Thyroid gland (tissue), 4 donors: ENCODE measurements around the gene GP1BA. TPM values are rescaled to one million over a fixed set of nuclear protein-coding genes. Genes with fewer than 3 reads are reported as not detected.

Experiments used
- DNase-seq, 2 donors: peaks; one replicate each; pipeline ENCODE4 v3.0.0-alpha.2; 2019
- H3K27ac ChIP-seq, 3 donors: fragments of 200-600 bp; sonication (generic); 1 replicate in 2 of 3; 2 replicates in 1 of 3; pipeline ENCODE4 v1.5.1; 2016 to 2019; ENCODE audit warnings: mild to moderate bottlenecking in 1 of 3, moderate library complexity in 1 of 3
- H3K27me3 ChIP-seq: fragments of 200-600 bp; sonication (generic); one replicate; pipeline ENCODE4 v1.5.1; 2019
- H3K36me3 ChIP-seq, 2 donors: fragments of 200-600 bp; sonication (generic); one replicate each; pipeline ENCODE4 v1.5.1; 2016 to 2019
- H3K4me1 ChIP-seq, 2 donors: fragments of 200-600 bp; sonication (generic); one replicate each; pipeline ENCODE4 v1.5.1; 2017 to 2019
- H3K4me3 ChIP-seq, 3 donors: fragments of 200-600 bp; sonication (generic); replicated peaks in 1 of 3; 1 replicate in 2 of 3; 2 replicates in 1 of 3; pipeline ENCODE4 v1.5.1; 2016; ENCODE audit warnings: mild to moderate bottlenecking in 1 of 3
- H3K9me3 ChIP-seq: fragments of 200-600 bp; sonication (generic); one replicate; pipeline ENCODE4 v1.5.1; 2017
- POLR2A ChIP-seq, 2 donors: fragments of 450-650 bp; IDR thresholded peaks; one replicate each; pipeline ENCODE4 v1.6.1; 2017; ENCODE audit warnings: antibody characterized with exemption in 2 of 2, mild to moderate bottlenecking in 2 of 2, moderate library complexity in 1 of 2
- WGBS, 2 donors: methylation state at CpG; one replicate each; pipeline ENCODE4 v1.1.5; 2017; 5-methylcytosine and 5-hydroxymethylcytosine counted together
- intact Hi-C: fragments of 100-400 bp; cut with DNase I; formaldehyde crosslinking; loops from one replicate; pipeline ENCODE4 v1.15.1; 2023
- total RNA-seq, 4 donors: library from RNA; depleted of rRNA; stranded (reverse); fragments of >200 nt; gene quantifications; one replicate each; pipeline ENCODE4 v1.2.3, GENCODE V29; 2016
- TF ChIP-seq, protein P1 (sequence below), 6 experiments: fragments of 200-600 bp in 3 of 6; fragments of 450-650 bp in 3 of 6; sonication (generic) in 3 of 6; IDR thresholded peaks; one replicate each; pipeline ENCODE4 v1.5.1; 2016 to 2019; ENCODE audit warnings: antibody characterized with exemption in 6 of 6, mild to moderate bottlenecking in 2 of 6, inconsistent platforms in 1 of 6, moderate library complexity in 1 of 6

The GP1BA gene
- total RNA-seq, 4 donors from 2014 or later: not detected

DNA sequence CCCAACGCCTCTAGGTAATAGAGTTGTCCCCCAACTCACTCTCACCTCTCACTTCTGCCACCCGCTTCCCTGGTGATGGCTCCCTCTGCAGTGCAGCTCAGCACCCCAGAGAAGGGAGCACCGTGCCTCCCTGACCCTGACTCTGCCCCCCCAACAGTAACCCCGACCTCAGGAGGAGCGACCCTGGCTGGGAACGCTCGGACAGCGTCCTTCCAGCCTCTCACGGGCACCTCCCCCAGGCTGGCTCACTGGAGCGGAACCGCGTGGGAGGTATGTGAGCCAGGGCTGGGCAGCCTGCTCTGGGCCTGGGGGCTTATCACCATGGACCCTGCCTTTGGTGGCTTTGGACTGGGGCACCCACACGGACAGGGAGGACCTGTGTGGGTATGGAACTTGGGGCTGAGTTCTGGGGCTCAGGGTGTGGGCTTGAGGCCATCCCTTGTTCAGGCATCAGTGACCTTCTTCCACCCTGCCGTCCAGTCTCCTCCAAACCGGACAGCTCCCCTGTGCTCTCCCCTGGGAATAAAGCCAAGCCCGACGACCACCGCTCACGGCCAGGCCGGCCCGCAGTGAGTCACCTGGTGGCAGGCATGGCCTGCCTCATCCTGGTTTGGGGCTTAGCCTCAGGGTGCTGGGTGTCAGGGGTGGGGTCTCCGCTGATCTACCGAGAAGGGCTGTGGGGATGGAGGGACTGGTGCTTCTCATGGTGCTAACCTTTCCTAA is 39.4 kb upstream of the GP1BA start:
- 83 to 84% methylated on average over 18 to 23 of the region's 23 CpGs for WGBS, 2 donors
- no peak overlapping the region for H3K27ac ChIP-seq
- H3K27me3 ChIP-seq: no peaks in the 10 kb centered on the region
- H3K4me3 ChIP-seq: no peak overlapping the region
- peaks cover 62 to 64% of the 10 kb centered on the region in 2 donors for H3K36me3 ChIP-seq
- H3K9me3 ChIP-seq: no peaks in the 10 kb centered on the region
- intact Hi-C loops: no loop called here
- no peak for TF ChIP-seq POLR2A (IDR thresholded peaks at IDR 0.05)
- TF ChIP-seq, protein P1, sequence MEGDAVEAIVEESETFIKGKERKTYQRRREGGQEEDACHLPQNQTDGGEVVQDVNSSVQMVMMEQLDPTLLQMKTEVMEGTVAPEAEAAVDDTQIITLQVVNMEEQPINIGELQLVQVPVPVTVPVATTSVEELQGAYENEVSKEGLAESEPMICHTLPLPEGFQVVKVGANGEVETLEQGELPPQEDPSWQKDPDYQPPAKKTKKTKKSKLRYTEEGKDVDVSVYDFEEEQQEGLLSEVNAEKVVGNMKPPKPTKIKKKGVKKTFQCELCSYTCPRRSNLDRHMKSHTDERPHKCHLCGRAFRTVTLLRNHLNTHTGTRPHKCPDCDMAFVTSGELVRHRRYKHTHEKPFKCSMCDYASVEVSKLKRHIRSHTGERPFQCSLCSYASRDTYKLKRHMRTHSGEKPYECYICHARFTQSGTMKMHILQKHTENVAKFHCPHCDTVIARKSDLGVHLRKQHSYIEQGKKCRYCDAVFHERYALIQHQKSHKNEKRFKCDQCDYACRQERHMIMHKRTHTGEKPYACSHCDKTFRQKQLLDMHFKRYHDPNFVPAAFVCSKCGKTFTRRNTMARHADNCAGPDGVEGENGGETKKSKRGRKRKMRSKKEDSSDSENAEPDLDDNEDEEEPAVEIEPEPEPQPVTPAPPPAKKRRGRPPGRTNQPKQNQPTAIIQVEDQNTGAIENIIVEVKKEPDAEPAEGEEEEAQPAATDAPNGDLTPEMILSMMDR (IDR thresholded peaks at IDR 0.05): no peak
- no peaks in the 10 kb centered on the region for H3K4me1 ChIP-seq
- no peak for DNase-seq

DNA sequence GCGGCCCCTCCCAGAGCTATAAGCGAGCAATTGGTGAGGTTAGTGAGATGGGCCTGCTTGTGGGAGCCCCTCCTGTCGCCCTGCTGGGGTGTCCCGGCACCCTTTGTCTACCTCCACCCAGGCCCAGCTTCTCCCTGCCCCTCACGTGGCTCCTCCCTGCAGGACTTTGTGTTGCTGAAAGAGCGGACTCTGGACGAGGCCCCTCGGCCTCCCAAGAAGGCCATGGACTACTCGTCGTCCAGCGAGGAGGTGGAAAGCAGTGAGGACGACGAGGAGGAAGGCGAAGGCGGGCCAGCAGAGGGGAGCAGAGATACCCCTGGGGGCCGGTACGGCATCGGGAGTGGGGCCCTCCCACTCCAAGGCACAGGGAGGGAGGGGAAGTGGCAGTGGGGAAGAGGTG is 38.8 kb upstream of the GP1BA start:
- H3K9me3 ChIP-seq: no peaks in the 10 kb centered on the region
- H3K27me3 ChIP-seq: no peaks in the 10 kb centered on the region
- TF ChIP-seq, protein P1 (IDR thresholded peaks at IDR 0.05): no peak
- TF ChIP-seq POLR2A (IDR thresholded peaks at IDR 0.05): no peak
- H3K4me1 ChIP-seq: no peaks in the 10 kb centered on the region
- 87 to 92% methylated on average over 18 of the region's 18 CpGs for WGBS, 2 donors
- peaks cover 56 to 63% of the 10 kb centered on the region in 2 donors for H3K36me3 ChIP-seq
- intact Hi-C loops: no loop called here
- no peak overlapping the region for H3K27ac ChIP-seq
- H3K4me3 ChIP-seq: no peak overlapping the region
- no peak for DNase-seq

DNA sequence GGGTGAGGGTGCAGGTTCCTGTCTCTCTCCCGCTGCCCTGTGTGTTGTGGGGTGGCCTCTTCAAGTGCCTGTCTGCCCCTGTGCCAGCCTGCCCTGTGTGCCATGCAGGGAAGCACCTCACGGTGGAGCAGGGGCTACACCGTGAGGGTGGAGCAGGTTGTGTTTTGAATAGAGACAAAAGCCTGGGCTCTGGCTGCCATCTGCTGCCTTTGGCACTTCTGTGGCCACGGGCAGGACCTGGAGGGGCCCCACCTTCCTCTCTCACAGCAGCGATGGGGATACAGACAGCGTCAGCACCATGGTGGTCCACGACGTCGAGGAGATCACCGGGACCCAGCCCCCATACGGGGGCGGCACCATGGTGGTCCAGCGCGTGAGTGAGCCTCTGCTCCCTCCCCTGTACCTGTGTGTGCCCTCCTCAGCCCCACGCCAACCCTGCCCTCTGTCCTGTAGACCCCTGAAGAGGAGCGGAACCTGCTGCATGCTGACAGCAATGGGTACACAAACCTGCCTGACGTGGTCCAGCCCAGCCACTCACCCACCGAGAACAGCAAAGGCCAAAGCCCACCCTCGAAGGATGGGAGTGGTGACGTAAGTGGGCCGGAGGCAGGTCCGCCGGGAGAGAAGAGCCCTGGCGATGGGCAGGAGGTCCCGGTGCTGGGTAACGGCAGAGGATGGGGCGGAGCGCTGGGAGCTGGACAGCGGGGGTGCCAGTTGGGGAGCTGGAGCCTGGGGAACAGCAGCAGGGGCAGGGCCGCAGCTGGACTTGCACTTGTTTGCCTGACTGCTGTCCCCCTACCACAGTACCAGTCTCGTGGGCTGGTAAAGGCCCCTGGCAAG is 38.1 kb upstream of the GP1BA start:
- WGBS, 2 donors: 91 to 94% methylated on average over 19 to 31 of the region's 31 CpGs
- intact Hi-C loops: no loop called here
- no peak for TF ChIP-seq POLR2A (IDR thresholded peaks at IDR 0.05)
- TF ChIP-seq, protein P1 (IDR thresholded peaks at IDR 0.05): no peak
- peaks cover 0 to 3% of the 10 kb centered on the region in 2 donors for H3K4me1 ChIP-seq
- H3K36me3 ChIP-seq: peaks cover 55 to 63% of the 10 kb centered on the region in 2 donors
- no peak overlapping the region for H3K27ac ChIP-seq
- H3K4me3 ChIP-seq: no peak overlapping the region
- H3K27me3 ChIP-seq: no peaks in the 10 kb centered on the region
- DNase-seq: no peak
- H3K9me3 ChIP-seq: no peaks in the 10 kb centered on the region

DNA sequence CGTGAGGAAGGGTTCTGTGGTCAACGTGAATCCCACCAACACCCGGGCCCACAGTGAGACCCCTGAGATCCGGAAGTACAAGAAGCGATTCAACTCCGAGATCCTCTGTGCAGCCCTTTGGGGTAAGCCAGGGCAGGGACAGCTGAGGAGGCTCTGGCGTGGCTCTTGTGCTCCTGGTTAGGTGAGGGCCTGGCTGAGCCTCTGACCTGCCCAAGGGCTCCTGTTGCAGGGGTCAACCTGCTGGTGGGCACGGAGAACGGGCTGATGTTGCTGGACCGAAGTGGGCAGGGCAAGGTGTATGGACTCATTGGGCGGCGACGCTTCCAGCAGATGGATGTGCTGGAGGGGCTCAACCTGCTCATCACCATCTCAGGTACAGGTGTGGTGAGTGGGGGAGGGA is 37.0 kb upstream of the GP1BA start:
- DNase-seq: no peak
- TF ChIP-seq, protein P1 (IDR thresholded peaks at IDR 0.05): no peak
- TF ChIP-seq POLR2A (IDR thresholded peaks at IDR 0.05): no peak
- Histone ChIP-seq H3K9me3 (no peaks in the 10 kb centered on the region), H3K27ac (no peak overlapping the region), H3K4me1 (peaks cover 0 to 13% of the 10 kb centered on the region in 2 donors), H3K36me3 (peaks cover 53 to 60% of the 10 kb centered on the region in 2 donors), H3K4me3 (no peak overlapping the region), H3K27me3 (peaks cover 6% of the 10 kb centered on the region)
- 96 to 97% methylated on average over 10 to 13 of the region's 13 CpGs for WGBS, 2 donors
- intact Hi-C loops: no loop called here
